WTC11 (cell line): ENCODE results near the gene CLEC16A. TPM values are rescaled to one million over a fixed set of nuclear protein-coding genes. Genes with fewer than 3 reads are reported as not detected.

ENCODE experiments used
- ATAC-seq: fragments of 200-7000 bp; cut with Tn5 transposase; 2 replicates; pipeline ENCODE4 v1.10.0; 2021; ENCODE audit warnings: mild to moderate bottlenecking, moderate library complexity
- CTCF ChIA-PET: fragments of 300-600 bp; sonication (Branson Sonifier 250); formaldehyde crosslinking; loops from one replicate; lab custom pipeline; 2021; ENCODE audit warnings: antibody characterized with exemption; lab: Charles Lee
- POLR2A ChIA-PET: fragments of 350-600 bp; sonication (Branson Sonifier 250); formaldehyde crosslinking; loops from one replicate; lab custom pipeline; 2021; ENCODE audit warnings: antibody characterized with exemption; lab: Charles Lee
- DNase-seq: peaks from one replicate; pipeline ENCODE4 v3.0.0; 2021; ENCODE audit warnings: low spot score
- H3K27ac Mint-ChIP-seq: 2 replicates; pipeline ENCODE4 v1.8.0; 2021; ENCODE audit warnings: mixed read lengths
- H3K27me3 Mint-ChIP-seq: 2 replicates; pipeline ENCODE4 v1.8.0; 2021; ENCODE audit warnings: low read depth, mild to moderate bottlenecking, moderate library complexity, mixed read lengths
- H3K36me3 Mint-ChIP-seq: 2 replicates; pipeline ENCODE4 v1.8.0; 2021; ENCODE audit warnings: mixed read lengths
- H3K4me1 Mint-ChIP-seq: 2 replicates; pipeline ENCODE4 v1.8.0; 2022; ENCODE audit warnings: mixed read lengths
- H3K4me3 Mint-ChIP-seq: 2 replicates; pipeline ENCODE4 v1.8.0; 2021; ENCODE audit warnings: mild to moderate bottlenecking, moderate library complexity, mixed read lengths
- H3K9me3 Mint-ChIP-seq: 2 replicates; pipeline ENCODE4 v1.8.0; 2021; ENCODE audit warnings: mixed read lengths
- ATF1 ChIP-seq: sonication (generic); formaldehyde crosslinking; IDR thresholded peaks from 2 replicates; pipeline ENCODE4 v1.8.1; 2023; ENCODE audit warnings: mild to moderate bottlenecking, moderate library complexity, missing genetic modification reagents
- CBFB ChIP-seq: sonication (generic); formaldehyde crosslinking; IDR thresholded peaks from 2 replicates; pipeline ENCODE4 v1.8.1; 2022; ENCODE audit warnings: mild to moderate bottlenecking, low read depth, missing genetic modification reagents
- ESRRA ChIP-seq: sonication (generic); formaldehyde crosslinking; IDR thresholded peaks from 2 replicates; pipeline ENCODE4 v1.8.1; 2022; ENCODE audit warnings: mild to moderate bottlenecking, missing genetic modification reagents, borderline replicate concordance
- JUN ChIP-seq: sonication (generic); formaldehyde crosslinking; IDR thresholded peaks from 2 replicates; pipeline ENCODE4 v1.8.0; 2023; ENCODE audit warnings: mild to moderate bottlenecking, missing genetic modification reagents
- NFE2L1 ChIP-seq: sonication (generic); formaldehyde crosslinking; IDR thresholded peaks from 2 replicates; pipeline ENCODE4 v1.8.1; 2023; ENCODE audit warnings: missing genetic modification reagents
- NR1H2 ChIP-seq: sonication (generic); formaldehyde crosslinking; IDR thresholded peaks from 2 replicates; pipeline ENCODE4 v1.9.0; 2021; ENCODE audit warnings: mild to moderate bottlenecking, moderate library complexity, missing genetic modification reagents
- NR2C2 ChIP-seq: sonication (generic); formaldehyde crosslinking; IDR thresholded peaks from 2 replicates; pipeline ENCODE4 v1.8.0; 2022; ENCODE audit warnings: mild to moderate bottlenecking, missing genetic modification reagents
- NR3C1 ChIP-seq: sonication (generic); formaldehyde crosslinking; conservative IDR thresholded peaks from 2 replicates; pipeline ENCODE4 v1.8.1; 2023; ENCODE audit warnings: low read depth, mild to moderate bottlenecking, missing genetic modification reagents
- PRDM15 ChIP-seq: sonication (generic); formaldehyde crosslinking; IDR thresholded peaks from 2 replicates; pipeline ENCODE4 v1.8.0; 2022; ENCODE audit warnings: missing genetic modification reagents
- PRRX2 ChIP-seq: fragments of 250-450 bp; sonication (Bioruptor Pico); IDR thresholded peaks from 2 replicates; pipeline ENCODE4 v1.8.0; 2021; ENCODE audit warnings: mild to moderate bottlenecking
- SMAD3 ChIP-seq: sonication (generic); formaldehyde crosslinking; IDR thresholded peaks from 2 replicates; pipeline ENCODE4 v1.8.0; 2022; ENCODE audit warnings: missing genetic modification reagents, mild to moderate bottlenecking, borderline replicate concordance
- STAT6 ChIP-seq: sonication (generic); formaldehyde crosslinking; conservative IDR thresholded peaks from 2 replicates; pipeline ENCODE4 v1.8.1; 2023; ENCODE audit warnings: mild to moderate bottlenecking, low read depth, missing genetic modification reagents, moderate library complexity
- ZNF219 ChIP-seq: sonication (generic); formaldehyde crosslinking; IDR thresholded peaks from 2 replicates; pipeline ENCODE4 v1.8.0; 2023; ENCODE audit warnings: missing genetic modification reagents, mild to moderate bottlenecking, borderline replicate concordance
- ZNF512 ChIP-seq: sonication (generic); formaldehyde crosslinking; IDR thresholded peaks from 2 replicates; pipeline ENCODE4 v1.8.1; 2022; ENCODE audit warnings: missing genetic modification reagents, borderline replicate concordance
- ZNF671 ChIP-seq: fragments of 250-450 bp; sonication (Bioruptor Pico); IDR thresholded peaks from 2 replicates; pipeline ENCODE4 v1.8.0; 2021; ENCODE audit warnings: mild to moderate bottlenecking
- total RNA-seq: library from RNA; stranded (reverse); gene quantifications from 3 replicates; pipeline ENCODE4 v1.2.3, GENCODE V29; 2021
- TF ChIP-seq, protein P1 (sequence below): sonication (generic); formaldehyde crosslinking; IDR thresholded peaks from 2 replicates; pipeline ENCODE4 v1.8.0; 2022; ENCODE audit warnings: mild to moderate bottlenecking, missing genetic modification reagents
- TF ChIP-seq, protein P2 (sequence below): sonication (generic); formaldehyde crosslinking; IDR thresholded peaks from 2 replicates; pipeline ENCODE4 v1.8.0; 2023; ENCODE audit warnings: mild to moderate bottlenecking, missing genetic modification reagents

Gene CLEC16A
- total RNA-seq, 1 experiment from 2014 or later = 14.4 TPM

GRCh38 chr16:11157143-11157542 lies 212.8 kb downstream of the CLEC16A start:
- Mint-ChIP-seq H3K27me3 (no peaks in the 10 kb centered on the region; the same call in 1 of the 2 replicates), H3K27ac (no peak overlapping the region), H3K4me3 (no peak overlapping the region), H3K36me3 (no peaks in the 10 kb centered on the region), H3K4me1 (peaks cover 6% of the 10 kb centered on the region; the same call in 1 of the 2 replicates), H3K9me3 (no peaks in the 10 kb centered on the region)
- ChIA-PET POLR2A (no interaction called here), CTCF (interaction anchor here (0.7 kb wide), 1 partner anchor 185 kb away, joined by 3 read pairs; no protein-coding TSS in a partner anchor)
- DNase-seq (no peak), ATAC-seq (no peak)
- TF ChIP-seq ZNF219 (no peak), SMAD3 (CRISPR knock-in tag) (no peak), PRDM15 (CRISPR knock-in tag) (no peak), ATF1 (no peak), ZNF671 (CRISPR knock-in tag) (no peak), NR3C1 (no peak), CBFB (CRISPR knock-in tag) (no peak), NFE2L1 (CRISPR knock-in tag) (no peak)
- TF ChIP-seq, protein P1, sequence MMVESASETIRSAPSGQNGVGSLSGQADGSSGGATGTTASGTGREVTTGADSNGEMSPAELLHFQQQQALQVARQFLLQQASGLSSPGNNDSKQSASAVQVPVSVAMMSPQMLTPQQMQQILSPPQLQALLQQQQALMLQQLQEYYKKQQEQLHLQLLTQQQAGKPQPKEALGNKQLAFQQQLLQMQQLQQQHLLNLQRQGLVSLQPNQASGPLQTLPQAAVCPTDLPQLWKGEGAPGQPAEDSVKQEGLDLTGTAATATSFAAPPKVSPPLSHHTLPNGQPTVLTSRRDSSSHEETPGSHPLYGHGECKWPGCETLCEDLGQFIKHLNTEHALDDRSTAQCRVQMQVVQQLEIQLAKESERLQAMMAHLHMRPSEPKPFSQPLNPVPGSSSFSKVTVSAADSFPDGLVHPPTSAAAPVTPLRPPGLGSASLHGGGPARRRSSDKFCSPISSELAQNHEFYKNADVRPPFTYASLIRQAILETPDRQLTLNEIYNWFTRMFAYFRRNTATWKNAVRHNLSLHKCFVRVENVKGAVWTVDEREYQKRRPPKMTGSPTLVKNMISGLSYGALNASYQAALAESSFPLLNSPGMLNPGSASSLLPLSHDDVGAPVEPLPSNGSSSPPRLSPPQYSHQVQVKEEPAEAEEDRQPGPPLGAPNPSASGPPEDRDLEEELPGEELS (CRISPR knock-in tag) = no peak
- TF ChIP-seq, protein P2, sequence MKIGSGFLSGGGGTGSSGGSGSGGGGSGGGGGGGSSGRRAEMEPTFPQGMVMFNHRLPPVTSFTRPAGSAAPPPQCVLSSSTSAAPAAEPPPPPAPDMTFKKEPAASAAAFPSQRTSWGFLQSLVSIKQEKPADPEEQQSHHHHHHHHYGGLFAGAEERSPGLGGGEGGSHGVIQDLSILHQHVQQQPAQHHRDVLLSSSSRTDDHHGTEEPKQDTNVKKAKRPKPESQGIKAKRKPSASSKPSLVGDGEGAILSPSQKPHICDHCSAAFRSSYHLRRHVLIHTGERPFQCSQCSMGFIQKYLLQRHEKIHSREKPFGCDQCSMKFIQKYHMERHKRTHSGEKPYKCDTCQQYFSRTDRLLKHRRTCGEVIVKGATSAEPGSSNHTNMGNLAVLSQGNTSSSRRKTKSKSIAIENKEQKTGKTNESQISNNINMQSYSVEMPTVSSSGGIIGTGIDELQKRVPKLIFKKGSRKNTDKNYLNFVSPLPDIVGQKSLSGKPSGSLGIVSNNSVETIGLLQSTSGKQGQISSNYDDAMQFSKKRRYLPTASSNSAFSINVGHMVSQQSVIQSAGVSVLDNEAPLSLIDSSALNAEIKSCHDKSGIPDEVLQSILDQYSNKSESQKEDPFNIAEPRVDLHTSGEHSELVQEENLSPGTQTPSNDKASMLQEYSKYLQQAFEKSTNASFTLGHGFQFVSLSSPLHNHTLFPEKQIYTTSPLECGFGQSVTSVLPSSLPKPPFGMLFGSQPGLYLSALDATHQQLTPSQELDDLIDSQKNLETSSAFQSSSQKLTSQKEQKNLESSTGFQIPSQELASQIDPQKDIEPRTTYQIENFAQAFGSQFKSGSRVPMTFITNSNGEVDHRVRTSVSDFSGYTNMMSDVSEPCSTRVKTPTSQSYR (CRISPR knock-in tag) = no peak

DNA sequence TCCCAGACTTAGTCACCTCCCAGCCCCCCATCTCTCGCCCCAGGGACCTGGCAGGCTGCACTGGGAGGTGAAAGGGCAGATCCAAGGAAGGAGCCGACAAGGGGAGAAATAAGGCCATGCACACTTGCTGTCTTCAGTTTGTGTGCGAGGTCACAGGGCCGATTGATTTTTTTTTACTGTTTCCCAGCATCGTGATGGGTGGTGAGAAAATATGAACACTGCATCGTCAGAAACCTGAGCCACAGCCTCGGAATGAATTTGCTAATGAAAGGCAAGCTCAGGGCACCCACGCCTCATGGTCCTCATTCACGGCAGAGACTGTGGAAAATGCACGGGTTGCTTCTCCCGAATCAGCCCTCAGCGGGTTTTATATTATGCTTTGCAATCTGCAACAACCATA lies 213.7 kb downstream of the CLEC16A start:
- TF ChIP-seq NR2C2 (no peak), ZNF219 (no peak), JUN (CRISPR knock-in tag) (no peak), ESRRA (no peak), PRRX2 (no peak), STAT6 (CRISPR knock-in tag) (no peak), ZNF512 (CRISPR knock-in tag) (no peak), NR1H2 (CRISPR knock-in tag) (no peak)
- TF ChIP-seq, protein P2 (CRISPR knock-in tag) = no peak
- H3K27me3 Mint-ChIP-seq = no peaks in the 10 kb centered on the region; the same call in 1 of the 2 replicates
- peaks cover 6% of the 10 kb centered on the region; the same call in 1 of the 2 replicates for H3K4me1 Mint-ChIP-seq
- no peaks in the 10 kb centered on the region for H3K9me3 Mint-ChIP-seq
- H3K27ac Mint-ChIP-seq = no peak overlapping the region
- no peak for DNase-seq
- CTCF ChIA-PET = interaction anchor here (0.7 to 1.0 kb wide), 2 partner anchors 98 to 186 kb away, joined by 3 read pairs; partner anchors contain the start of gene SOCS1
- H3K36me3 Mint-ChIP-seq = no peaks in the 10 kb centered on the region
- no peak overlapping the region for H3K4me3 Mint-ChIP-seq
- ATAC-seq = no peak
- POLR2A ChIA-PET = no interaction called here
